Activated naive CD4-positive, alpha-beta T cell treated with anti-CD3 and anti-CD28 coated beads, Interleukin-2, amount 50 U/mL, for 24 hours (primary cell): ENCODE measurements around the gene RSPH1.

Source experiments
- H3K27ac Mint-ChIP-seq: one replicate; pipeline ENCODE4 v1.8.0; 2021; ENCODE audit warnings: mild to moderate bottlenecking, mixed read lengths
- H3K27me3 Mint-ChIP-seq: one replicate; pipeline ENCODE4 v1.8.0; 2021; ENCODE audit warnings: mixed read lengths
- H3K36me3 Mint-ChIP-seq: one replicate; pipeline ENCODE4 v1.8.0; 2021; ENCODE audit warnings: mixed read lengths
- H3K4me1 Mint-ChIP-seq: one replicate; pipeline ENCODE4 v1.8.0; 2021; ENCODE audit warnings: mixed read lengths
- H3K4me3 Mint-ChIP-seq: one replicate; pipeline ENCODE4 v1.8.0; 2021; ENCODE audit warnings: mild to moderate bottlenecking, mixed read lengths
- H3K9me3 Mint-ChIP-seq: one replicate; pipeline ENCODE4 v1.8.0; 2021; ENCODE audit warnings: mixed read lengths

Gene RSPH1

DNA sequence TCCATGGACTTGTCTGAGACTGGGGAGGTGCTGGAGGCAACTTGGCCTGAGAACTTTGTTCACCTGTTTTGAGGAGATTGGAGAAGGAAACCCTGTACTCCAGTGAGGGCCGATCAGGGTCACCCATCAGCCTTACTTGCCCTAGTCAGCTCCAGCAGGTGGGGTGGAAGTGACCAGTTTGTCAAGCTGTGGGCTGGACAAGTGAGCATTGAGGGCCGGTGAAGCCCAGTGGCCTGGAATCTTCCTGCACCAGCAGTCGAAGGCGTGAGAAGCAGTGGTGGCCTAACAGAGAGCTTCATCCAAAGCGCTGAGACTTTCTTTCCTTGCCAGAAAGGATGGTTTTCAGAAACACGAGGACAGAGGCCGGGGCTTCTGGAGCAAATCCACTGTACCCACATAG is 27.2 kb upstream of the RSPH1 start:
- H3K27ac Mint-ChIP-seq: no peak overlapping the region
- H3K9me3 Mint-ChIP-seq: no peaks in the 10 kb centered on the region
- peaks cover 15% of the 10 kb centered on the region for H3K36me3 Mint-ChIP-seq
- no peak overlapping the region for H3K4me3 Mint-ChIP-seq
- peaks cover 41% of the 10 kb centered on the region for H3K4me1 Mint-ChIP-seq
- H3K27me3 Mint-ChIP-seq: no peaks in the 10 kb centered on the region

DNA sequence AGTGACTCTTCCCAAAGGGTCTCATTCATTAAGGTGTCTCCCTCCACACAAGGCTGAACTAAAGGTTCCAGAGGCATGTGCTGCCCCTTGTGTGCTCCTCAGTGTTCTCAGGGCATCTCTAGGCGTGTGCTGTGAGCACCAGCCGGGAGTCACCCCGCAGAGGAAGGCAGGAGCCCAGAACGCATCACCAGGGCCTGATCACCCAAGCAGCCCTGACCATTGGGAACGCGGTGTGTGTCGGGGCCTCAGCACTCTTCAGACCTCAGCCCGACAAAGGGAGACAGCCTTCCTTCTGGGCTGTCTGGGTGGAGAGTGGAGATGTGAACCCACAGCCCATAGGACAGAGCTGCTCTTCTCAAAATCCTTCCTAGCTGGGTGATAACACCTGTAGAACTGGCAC is 26.7 kb upstream of the RSPH1 start:
- Mint-ChIP-seq H3K36me3 (peaks cover 15% of the 10 kb centered on the region), H3K27me3 (no peaks in the 10 kb centered on the region), H3K27ac (no peak overlapping the region), H3K9me3 (no peaks in the 10 kb centered on the region), H3K4me1 (peaks cover 39% of the 10 kb centered on the region), H3K4me3 (no peak overlapping the region)

DNA sequence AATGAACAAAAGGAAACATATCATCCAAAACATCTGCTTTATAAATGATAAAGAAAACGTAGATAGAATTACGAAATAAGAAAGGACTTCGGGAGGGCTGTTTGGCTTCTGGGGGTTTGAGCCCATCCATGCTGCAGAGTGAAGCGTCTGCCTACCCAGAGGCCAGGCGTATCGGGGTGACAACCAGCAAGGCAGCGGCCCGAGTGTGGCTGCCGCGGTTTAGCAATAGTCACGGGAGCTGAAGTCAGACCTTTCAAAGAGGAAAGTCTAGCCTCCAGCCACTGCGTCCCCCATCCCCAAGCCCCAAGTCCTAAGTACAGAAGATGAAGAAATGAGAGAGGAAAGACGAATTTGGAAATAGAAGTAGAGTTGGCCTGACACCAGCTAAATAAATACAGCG is 26.2 kb upstream of the RSPH1 start:
- H3K9me3 Mint-ChIP-seq: no peaks in the 10 kb centered on the region
- peaks cover 39% of the 10 kb centered on the region for H3K4me1 Mint-ChIP-seq
- H3K36me3 Mint-ChIP-seq: peaks cover 15% of the 10 kb centered on the region
- no peak overlapping the region for H3K4me3 Mint-ChIP-seq
- no peaks in the 10 kb centered on the region for H3K27me3 Mint-ChIP-seq
- no peak overlapping the region for H3K27ac Mint-ChIP-seq

DNA sequence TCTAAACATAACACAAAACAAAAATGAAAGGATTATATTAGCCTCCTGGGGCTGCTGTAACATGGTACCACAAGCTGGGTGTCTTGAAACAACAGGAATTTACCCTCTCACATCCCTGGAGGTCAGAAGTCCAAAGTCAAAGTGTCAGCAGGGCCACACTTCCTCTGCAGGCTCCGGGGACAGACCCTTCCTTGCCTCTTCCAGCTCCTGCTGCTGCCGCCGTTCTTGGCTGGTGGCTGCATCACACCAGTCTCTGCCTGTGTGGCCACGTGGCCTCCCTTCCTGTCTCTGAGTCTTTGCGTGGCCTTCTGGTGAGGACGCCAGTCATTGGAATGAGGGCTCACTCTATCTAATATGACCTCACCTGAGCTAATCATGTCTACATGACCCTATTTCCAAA is 25.8 kb upstream of the RSPH1 start:
- no peak overlapping the region for H3K4me3 Mint-ChIP-seq
- peaks cover 15% of the 10 kb centered on the region for H3K36me3 Mint-ChIP-seq
- H3K27ac Mint-ChIP-seq: no peak overlapping the region
- no peaks in the 10 kb centered on the region for H3K9me3 Mint-ChIP-seq
- peaks cover 39% of the 10 kb centered on the region for H3K4me1 Mint-ChIP-seq
- no peaks in the 10 kb centered on the region for H3K27me3 Mint-ChIP-seq

DNA sequence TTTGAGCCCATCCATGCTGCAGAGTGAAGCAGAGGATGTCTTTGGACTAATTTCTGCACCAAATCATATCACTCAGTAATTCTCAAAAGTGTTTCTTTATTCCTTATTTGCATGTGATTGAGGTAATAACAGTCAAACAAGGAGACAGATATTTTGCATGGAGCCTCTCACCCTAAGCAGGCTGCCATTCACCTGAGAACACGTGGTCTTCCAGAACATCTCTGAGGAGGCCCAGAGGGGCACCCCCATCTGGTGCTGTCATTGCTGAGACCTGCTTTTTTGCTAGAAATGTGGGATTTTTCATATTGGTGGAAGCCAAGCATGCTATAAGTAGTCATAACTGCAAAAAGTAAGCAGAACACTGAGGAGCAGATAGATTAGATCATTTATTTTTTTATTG is 25.4 kb upstream of the RSPH1 start:
- Mint-ChIP-seq H3K4me3 (no peak overlapping the region), H3K27me3 (no peaks in the 10 kb centered on the region), H3K36me3 (peaks cover 14% of the 10 kb centered on the region), H3K4me1 (peaks cover 40% of the 10 kb centered on the region), H3K9me3 (no peaks in the 10 kb centered on the region), H3K27ac (no peak overlapping the region)

DNA sequence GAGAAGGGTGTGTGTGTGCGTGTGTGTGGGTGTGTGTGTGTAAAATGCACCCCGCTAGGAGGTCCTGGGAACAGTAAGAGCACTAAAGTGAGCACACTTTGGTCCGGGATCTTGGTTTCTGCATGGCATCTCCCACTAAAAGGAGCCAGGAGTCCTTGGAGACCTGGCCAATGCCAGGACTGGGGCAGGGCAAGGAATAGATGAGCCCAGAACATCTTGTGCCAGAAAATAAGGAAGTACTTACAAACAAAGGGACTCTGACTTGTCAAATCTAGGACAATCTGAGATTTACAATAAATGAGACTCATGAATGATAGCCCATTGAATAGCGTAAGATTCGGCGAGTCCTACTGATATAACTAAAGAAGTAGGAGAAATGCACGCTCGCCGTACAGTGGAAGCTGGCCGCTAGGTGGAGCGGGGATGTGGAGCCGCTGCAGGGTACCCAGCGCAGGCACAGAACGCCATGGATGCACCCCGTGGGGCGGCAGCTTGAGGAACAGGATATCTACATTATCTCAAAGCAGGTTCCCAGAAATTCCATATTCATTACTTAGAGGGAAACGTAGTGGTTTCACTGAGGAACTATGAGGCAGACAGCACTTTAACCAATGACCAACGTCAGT is 24.7 kb upstream of the RSPH1 start:
- Mint-ChIP-seq H3K27ac (no peak overlapping the region), H3K4me1 (peaks cover 43% of the 10 kb centered on the region), H3K4me3 (no peak overlapping the region), H3K27me3 (no peaks in the 10 kb centered on the region), H3K9me3 (no peaks in the 10 kb centered on the region), H3K36me3 (peaks cover 14% of the 10 kb centered on the region)

DNA sequence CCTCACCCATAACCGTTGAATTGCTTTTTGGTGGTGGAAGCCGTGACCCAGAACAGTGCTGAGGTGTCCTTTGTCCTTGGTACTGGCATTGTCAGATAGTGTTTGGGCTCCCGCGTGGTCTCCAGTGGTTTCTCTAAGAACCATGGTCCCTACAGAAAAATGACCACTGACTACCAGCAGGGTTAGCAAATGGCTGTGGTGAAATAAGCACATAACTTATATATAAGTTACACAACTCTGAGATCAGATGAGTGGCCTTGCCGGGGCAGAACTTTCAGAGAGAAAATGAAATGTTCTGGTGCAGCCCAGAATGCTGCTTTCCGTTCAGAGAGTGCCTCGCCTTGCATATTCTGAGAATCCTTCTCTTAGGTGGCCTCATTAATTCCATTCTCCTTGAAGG is 22.6 kb upstream of the RSPH1 start:
- H3K4me3 Mint-ChIP-seq: no peak overlapping the region
- H3K36me3 Mint-ChIP-seq: peaks cover 12% of the 10 kb centered on the region
- no peak overlapping the region for H3K27ac Mint-ChIP-seq
- H3K4me1 Mint-ChIP-seq: peaks cover 39% of the 10 kb centered on the region
- H3K9me3 Mint-ChIP-seq: no peaks in the 10 kb centered on the region
- H3K27me3 Mint-ChIP-seq: no peaks in the 10 kb centered on the region

DNA sequence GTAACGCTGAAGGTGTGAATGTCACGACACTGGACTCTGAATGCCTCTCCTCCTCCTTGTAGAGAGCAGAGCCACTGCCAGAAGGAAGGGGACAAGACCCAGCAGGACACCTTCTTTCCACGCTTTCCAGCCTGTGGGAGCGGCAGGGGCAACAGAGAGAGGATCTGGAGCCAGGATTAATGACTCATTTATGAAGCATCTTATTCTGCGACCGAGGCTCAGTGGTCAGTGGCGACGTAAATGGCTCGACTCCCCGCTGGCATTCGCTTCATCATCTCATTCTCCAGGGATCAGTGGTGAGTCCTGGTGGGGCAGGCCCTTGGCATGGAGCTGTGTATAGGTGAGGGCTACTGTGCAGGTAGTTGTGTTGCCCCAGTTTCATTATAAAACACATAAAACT is 22.2 kb upstream of the RSPH1 start:
- Mint-ChIP-seq H3K27me3 (no peaks in the 10 kb centered on the region), H3K4me3 (no peak overlapping the region), H3K4me1 (peaks cover 39% of the 10 kb centered on the region), H3K9me3 (no peaks in the 10 kb centered on the region), H3K36me3 (peaks cover 12% of the 10 kb centered on the region), H3K27ac (no peak overlapping the region)

GRCh38 chr21:42515708-42516502 is 19.9 kb upstream of the RSPH1 start:
- peaks cover 6% of the 10 kb centered on the region for H3K36me3 Mint-ChIP-seq
- H3K27me3 Mint-ChIP-seq: no peaks in the 10 kb centered on the region
- no peaks in the 10 kb centered on the region for H3K9me3 Mint-ChIP-seq
- H3K4me1 Mint-ChIP-seq: peaks cover 44% of the 10 kb centered on the region
- no peak overlapping the region for H3K27ac Mint-ChIP-seq
- peak overlapping the region; percentile 88 for H3K4me3 Mint-ChIP-seq

GRCh38 chr21:42514883-42515228 is 18.8 kb upstream of the RSPH1 start:
- peak overlapping the region; percentile 77 for H3K27ac Mint-ChIP-seq
- H3K9me3 Mint-ChIP-seq: no peaks in the 10 kb centered on the region
- H3K27me3 Mint-ChIP-seq: no peaks in the 10 kb centered on the region
- H3K36me3 Mint-ChIP-seq: peaks cover 1% of the 10 kb centered on the region
- peaks cover 39% of the 10 kb centered on the region for H3K4me1 Mint-ChIP-seq
- peak overlapping the region; percentile 88 for H3K4me3 Mint-ChIP-seq

- Mint-ChIP-seq H3K4me1 (peaks cover 37% of the 10 kb centered on the region), H3K27ac (peak overlapping the region; percentile 76), H3K36me3 (no peaks in the 10 kb centered on the region), H3K9me3 (no peaks in the 10 kb centered on the region), H3K27me3 (no peaks in the 10 kb centered on the region), H3K4me3 (peak overlapping the region; percentile 88)
These were observed 18.2 kb upstream of the RSPH1 start for GRCh38 chr21:42513985-42514882.

DNA sequence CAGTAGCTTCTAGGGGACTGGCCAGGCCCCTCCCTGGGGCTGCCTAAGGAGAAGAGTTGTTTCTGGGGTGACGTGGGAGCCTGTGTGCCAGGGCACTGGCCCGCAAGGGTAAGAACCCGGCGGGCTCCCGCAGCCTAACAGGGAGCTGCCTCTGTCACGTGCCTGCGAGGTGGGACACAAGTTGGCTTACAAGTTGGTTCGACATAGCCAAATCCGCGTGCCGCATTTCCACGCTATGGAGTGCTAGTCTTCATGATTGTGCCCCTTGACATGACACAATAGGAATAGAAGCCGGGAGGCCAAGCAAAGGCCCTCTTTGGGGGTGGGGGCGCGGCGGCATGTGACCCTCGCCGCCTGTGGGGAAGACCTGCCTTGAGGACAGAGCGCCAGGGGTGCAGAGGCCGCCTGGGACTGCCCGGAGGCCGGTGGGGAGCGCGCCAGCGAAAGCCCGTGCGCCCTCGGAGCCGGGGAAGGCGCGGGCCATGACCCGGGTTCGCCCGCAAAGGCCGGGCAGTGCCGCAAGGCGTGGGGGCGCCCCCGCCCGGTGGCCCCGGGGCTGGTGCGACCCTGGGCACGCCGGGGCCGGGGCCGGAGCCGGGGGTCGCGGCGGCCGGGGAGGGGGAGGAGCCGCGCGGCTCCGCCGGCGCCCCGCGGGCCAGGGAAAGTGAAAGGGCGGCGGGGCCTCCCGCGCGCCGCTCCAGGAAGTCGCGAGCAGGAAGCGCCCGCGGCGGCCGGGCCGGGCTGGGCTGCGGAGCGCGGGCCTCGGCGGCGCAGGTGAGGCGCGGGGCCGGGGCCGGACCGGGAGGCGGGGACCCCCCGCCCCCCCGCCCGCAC is 17.3 kb upstream of the RSPH1 start, which contains the start of gene SLC37A1:
Gene SLC37A1 (plus strand): TSS at position 702 of the 834 bp plus-strand sequence. CDS start 4,603 bp downstream, outside the sequence.
- Mint-ChIP-seq H3K36me3 (no peaks in the 10 kb centered on the region), H3K27me3 (no peaks in the 10 kb centered on the region), H3K4me1 (peaks cover 37% of the 10 kb centered on the region), H3K27ac (peak within 1 kb of the TSS; percentile 86), H3K9me3 (no peaks in the 10 kb centered on the region), H3K4me3 (peak within 1 kb of the TSS; percentile 91)

DNA sequence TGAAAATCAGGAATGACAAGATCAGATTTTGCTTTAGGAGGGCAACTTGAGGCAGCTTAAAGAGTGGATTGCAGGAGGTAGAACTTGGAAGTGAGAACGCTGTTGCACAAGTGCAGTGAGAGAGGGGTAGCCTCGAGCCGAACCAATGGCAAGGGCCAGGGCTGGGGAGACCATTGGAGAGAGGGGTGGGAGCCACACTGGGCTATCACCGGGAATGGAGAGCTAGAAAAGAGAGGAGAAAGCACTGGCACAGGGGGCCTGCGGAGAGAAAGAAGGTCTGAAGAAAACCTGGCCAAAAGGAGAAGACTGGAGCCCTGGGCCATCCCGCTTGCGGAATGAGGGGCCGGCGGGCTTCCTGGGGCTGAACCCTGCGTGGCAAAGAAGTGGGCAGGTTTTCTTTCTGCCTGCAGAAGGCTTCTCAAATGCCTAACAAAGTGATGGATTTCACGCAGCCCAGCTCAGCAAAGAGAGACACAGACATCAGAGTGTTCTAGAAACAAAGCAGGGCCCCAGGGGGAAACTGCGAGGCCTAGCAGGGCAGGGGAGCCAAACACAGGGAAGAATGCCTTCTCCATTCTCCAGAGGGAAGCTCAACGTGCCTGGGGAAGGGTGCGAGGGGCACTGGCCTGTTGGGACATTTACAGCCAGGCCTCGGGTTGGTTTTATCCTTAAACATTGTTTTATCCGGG is 16.5 kb upstream of the RSPH1 start:
- Mint-ChIP-seq H3K36me3 (no peaks in the 10 kb centered on the region), H3K9me3 (no peaks in the 10 kb centered on the region), H3K27me3 (no peaks in the 10 kb centered on the region), H3K4me1 (peaks cover 32% of the 10 kb centered on the region), H3K4me3 (peak overlapping the region; percentile 91), H3K27ac (peak overlapping the region; percentile 21)

GRCh38 chr21:42509244-42509643 is 13.2 kb upstream of the RSPH1 start:
- Mint-ChIP-seq H3K9me3 (no peaks in the 10 kb centered on the region), H3K4me3 (no peak overlapping the region), H3K36me3 (no peaks in the 10 kb centered on the region), H3K27me3 (no peaks in the 10 kb centered on the region), H3K4me1 (peaks cover 6% of the 10 kb centered on the region), H3K27ac (no peak overlapping the region)

GRCh38 chr21:42508371-42508770 is 12.3 kb upstream of the RSPH1 start:
- Mint-ChIP-seq H3K9me3 (no peaks in the 10 kb centered on the region), H3K36me3 (no peaks in the 10 kb centered on the region), H3K4me1 (peaks cover 6% of the 10 kb centered on the region), H3K4me3 (no peak overlapping the region), H3K27me3 (no peaks in the 10 kb centered on the region), H3K27ac (no peak overlapping the region)
